Keratinocyte (primary cell): ENCODE results near the gene FAU.

ENCODE experiments used
- CTCF ChIP-seq, 3 experiments: IDR thresholded peaks in 1 of 3; conservative IDR thresholded peaks in 1 of 3; optimal IDR thresholded peaks in 1 of 3; 2 replicates in 2 of 3; 3 replicates in 1 of 3; pipeline versions ENCODE3 to v1.5.1; 2011; ENCODE audit warnings: low read length in 3 of 3, mild to moderate bottlenecking in 3 of 3, moderate library complexity in 2 of 3, control low read depth in 1 of 3, inconsistent platforms in 1 of 3; ENCODE audit not compliant: insufficient read depth in 2 of 3; ENCODE audit errors: extremely low read depth in 1 of 3
- EZH2 ChIP-seq: IDR thresholded peaks from one replicate; pipeline ENCODE4 v1.6.1; 2012; ENCODE audit warnings: inconsistent platforms, mild to moderate bottlenecking, low read length, moderate library complexity

- no peak for TF ChIP-seq CTCF (optimal IDR thresholded peaks at IDR 0.05 in 1 of 3, IDR thresholded peaks at IDR 0.05 in 1 of 3, conservative IDR thresholded peaks at IDR 0.05 in 1 of 3; ENCODE audit: extremely low read depth in 1 of 3, insufficient read depth in 2 of 3, low read length in 3 of 3)
- TF ChIP-seq EZH2, result no peak
Observed at GRCh38 chr11:65085446-65085845, 36.5 kb downstream of the FAU start.
